H1 (cell line): ENCODE measurements around the gene RMND5B. TPM values are rescaled to one million over a fixed set of nuclear protein-coding genes. Genes with fewer than 3 reads are reported as not detected.

Source experiments
- CTCF ChIA-PET: fragments of 300-600 bp; sonication (Branson Sonifier 250); formaldehyde crosslinking; loops from one replicate; lab custom pipeline; 2021; ENCODE audit not compliant: partially characterized antibody; lab: Charles Lee
- POLR2A ChIA-PET: fragments of 300-600 bp; sonication (Branson Sonifier 250); formaldehyde crosslinking; loops from one replicate; lab custom pipeline; 2021; ENCODE audit warnings: inconsistent platforms; ENCODE audit not compliant: partially characterized antibody; lab: Charles Lee
- DNase-seq, 2 experiments: peaks; one replicate each; pipeline versions ENCODE4 v3.0.0 to v3.0.0-alpha.2; 2010 to 2022; ENCODE audit warnings: low spot score in 2 of 2, low read depth in 1 of 2, mixed read lengths in 1 of 2
- FAIRE-seq: peaks from 2 replicates; lab custom pipeline; 2011; peaks lifted over from hg19 to GRCh38; lab: Jason Lieb, UNC
- H2AFZ ChIP-seq: 2 replicates; pipeline ENCODE4 v1.8.1; 2012; ENCODE audit warnings: low read length, inconsistent platforms
- H2AK5ac ChIP-seq: 2 replicates; pipeline ENCODE4 v1.6.1; 2013; ENCODE audit warnings: low read depth, low read length
- H2BK120ac ChIP-seq: replicated peaks from 2 replicates; pipeline ENCODE3; 2013; ENCODE audit warnings: low read depth, low read length, inconsistent platforms
- H2BK12ac ChIP-seq: 2 replicates; pipeline ENCODE4 v1.6.1; 2013; ENCODE audit warnings: low read depth, low read length
- H2BK15ac ChIP-seq: 2 replicates; pipeline ENCODE4 v1.6.1; 2013; ENCODE audit warnings: low read length
- H2BK20ac ChIP-seq: 2 replicates; pipeline ENCODE4 v1.6.1; 2013; ENCODE audit warnings: low read length
- H2BK5ac ChIP-seq: 2 replicates; pipeline ENCODE4 v1.6.1; 2013; ENCODE audit warnings: low read depth, low read length
- H3K14ac ChIP-seq: 2 replicates; pipeline ENCODE4 v1.6.1; 2013; ENCODE audit warnings: inconsistent platforms; ENCODE audit not compliant: insufficient read length
- H3K18ac ChIP-seq: 2 replicates; pipeline ENCODE4 v1.6.1; 2013; ENCODE audit warnings: low read length; ENCODE audit errors: extremely low read depth
- H3K23ac ChIP-seq: 2 replicates; pipeline ENCODE4 v1.6.1; 2013; ENCODE audit warnings: inconsistent platforms; ENCODE audit not compliant: insufficient read length
- H3K23me2 ChIP-seq: 2 replicates; pipeline ENCODE4 v1.6.1; 2013; ENCODE audit warnings: low read depth, low read length
- H3K27ac ChIP-seq: 2 replicates; pipeline ENCODE4 v1.6.1; 2011; ENCODE audit warnings: low read depth, low read length, inconsistent platforms
- H3K27me3 ChIP-seq, 4 experiments: replicated peaks in 1 of 4; 1 replicate in 1 of 4; 2 replicates in 3 of 4; pipeline versions ENCODE4 v1.6.1 to v1.8.1; 2011 to 2013; ENCODE audit warnings: low read length in 3 of 4, mild to moderate bottlenecking in 3 of 4, inconsistent platforms in 2 of 4, mixed read lengths in 2 of 4, moderate library complexity in 1 of 4; ENCODE audit not compliant: control insufficient read depth in 3 of 4, insufficient read depth in 3 of 4; ENCODE audit errors: extremely low read depth in 1 of 4
- H3K36me3 ChIP-seq, 4 experiments: 2 replicates each; pipeline versions ENCODE4 v1.6.1 to v1.8.1; 2011 to 2013; ENCODE audit warnings: mild to moderate bottlenecking in 4 of 4, low read length in 3 of 4, moderate library complexity in 2 of 4, control low read depth in 1 of 4, inconsistent platforms in 1 of 4; ENCODE audit not compliant: insufficient read depth in 4 of 4, control insufficient read depth in 2 of 4
- H3K4ac ChIP-seq: replicated peaks from 2 replicates; pipeline ENCODE3; 2013; ENCODE audit warnings: low read length, low read depth, mixed read lengths, inconsistent platforms; ENCODE audit not compliant: insufficient read length
- H3K4me1 ChIP-seq, 4 experiments: replicated peaks in 1 of 4; 1 replicate in 1 of 4; 2 replicates in 3 of 4; pipeline versions ENCODE4 v1.6.1 to v1.8.1; 2011 to 2013; ENCODE audit warnings: low read length in 3 of 4, inconsistent platforms in 2 of 4, mixed read lengths in 1 of 4; ENCODE audit not compliant: insufficient read depth in 4 of 4, control insufficient read depth in 3 of 4
- H3K4me2 ChIP-seq, 2 experiments: 2 replicates each; pipeline versions ENCODE4 v1.6.1 to v1.8.1; 2011 to 2013; ENCODE audit warnings: low read depth in 2 of 2, low read length in 2 of 2, control low read depth in 1 of 2, inconsistent platforms in 1 of 2, mild to moderate bottlenecking in 1 of 2; ENCODE audit not compliant: insufficient read depth in 1 of 2
- H3K4me3 ChIP-seq, 4 experiments: fragments of 200-600, 300-600 bp in 1 of 4; sonication (generic), shearing (Covaris generic), sonication (Bioruptor Twin) in 1 of 4; 2 replicates each; pipeline versions ENCODE4 v1.5.1 to v1.8.1; 2011 to 2016; ENCODE audit warnings: low read length in 4 of 4, low read depth in 3 of 4, control low read depth in 2 of 4, inconsistent platforms in 2 of 4, mild to moderate bottlenecking in 2 of 4, mixed read lengths in 1 of 4, moderate library complexity in 1 of 4; ENCODE audit not compliant: insufficient read depth in 2 of 4; ENCODE audit errors: extremely low read depth in 1 of 4
- H3K56ac ChIP-seq: replicated peaks from 2 replicates; pipeline ENCODE3; 2013; ENCODE audit warnings: low read depth, mild to moderate bottlenecking, mixed read lengths, low read length, inconsistent platforms; ENCODE audit not compliant: insufficient read length
- H3K79me1 ChIP-seq: 2 replicates; pipeline ENCODE4 v1.6.1; 2013; ENCODE audit warnings: low read depth, low read length, control low read depth
- H3K79me2 ChIP-seq, 2 experiments: 2 replicates each; pipeline versions ENCODE4 v1.6.1 to v1.8.1; 2012 to 2013; ENCODE audit warnings: low read length in 2 of 2, mild to moderate bottlenecking in 2 of 2, inconsistent platforms in 1 of 2; ENCODE audit not compliant: insufficient read depth in 2 of 2, control insufficient read depth in 1 of 2
- H3K9ac ChIP-seq, 4 experiments: replicated peaks in 1 of 4; 1 replicate in 1 of 4; 2 replicates in 3 of 4; pipeline versions ENCODE4 v1.6.1 to v1.8.1; 2011 to 2013; ENCODE audit warnings: low read depth in 3 of 4, low read length in 3 of 4, control low read depth in 2 of 4, mild to moderate bottlenecking in 2 of 4, moderate library complexity in 2 of 4, inconsistent platforms in 1 of 4; ENCODE audit errors: extremely low read depth in 1 of 4
- H3K9me3 ChIP-seq, 2 experiments: 2 replicates each; pipeline versions ENCODE4 v1.6.1 to v1.8.1; 2012 to 2013; ENCODE audit warnings: mild to moderate bottlenecking in 2 of 2, moderate library complexity in 2 of 2, control low read depth in 1 of 2, inconsistent platforms in 1 of 2, low read depth in 1 of 2, low read length in 1 of 2, mixed read lengths in 1 of 2; ENCODE audit not compliant: insufficient read depth in 2 of 2
- H4K20me1 ChIP-seq, 2 experiments: replicated peaks in 1 of 2; 2 replicates each; pipeline versions ENCODE3 to v1.8.1; 2011 to 2013; ENCODE audit warnings: inconsistent platforms in 2 of 2, low read length in 2 of 2, mild to moderate bottlenecking in 1 of 2; ENCODE audit not compliant: insufficient read depth in 2 of 2, control insufficient read depth in 1 of 2
- H4K5ac ChIP-seq: 2 replicates; pipeline ENCODE4 v1.6.1; 2013; ENCODE audit warnings: low read length, low read depth, mixed read lengths, inconsistent platforms; ENCODE audit not compliant: insufficient read length
- H4K8ac ChIP-seq: 2 replicates; pipeline ENCODE4 v1.8.0; 2013; ENCODE audit warnings: mild to moderate bottlenecking, moderate library complexity, low read length, inconsistent platforms; ENCODE audit not compliant: insufficient read depth; ENCODE audit errors: extremely low read depth
- H4K91ac ChIP-seq: replicated peaks from 2 replicates; pipeline ENCODE3; 2013; ENCODE audit warnings: low read length, mixed read lengths, inconsistent platforms; ENCODE audit not compliant: insufficient read length
- ASH2L ChIP-seq: fragments of 200-600, 300-600 bp; sonication (generic); IDR thresholded peaks from one replicate; pipeline ENCODE4 v1.7.1; 2017; ENCODE audit warnings: low read length
- BCL11A ChIP-seq, 2 experiments: IDR thresholded peaks; one replicate each; pipeline ENCODE4 v1.6.1; 2011; ENCODE audit warnings: low read depth in 2 of 2, low read length in 2 of 2, mild to moderate bottlenecking in 2 of 2
- FOSL1 ChIP-seq: IDR thresholded peaks from 2 replicates; pipeline ENCODE4 v1.6.1; 2011; ENCODE audit warnings: mild to moderate bottlenecking, low read depth, low read length, moderate library complexity; ENCODE audit not compliant: insufficient read depth
- HDAC6 ChIP-seq: IDR thresholded peaks from one replicate; pipeline ENCODE4 v1.7.1; 2012; ENCODE audit warnings: low read depth, mild to moderate bottlenecking, inconsistent platforms, low read length, moderate library complexity
- RXRA ChIP-seq: IDR thresholded peaks from 2 replicates; pipeline ENCODE4 v1.6.1; 2011; ENCODE audit warnings: low read depth, mild to moderate bottlenecking, low read length, moderate library complexity; ENCODE audit not compliant: insufficient read depth
- SP1 ChIP-seq: IDR thresholded peaks from 2 replicates; pipeline ENCODE4 v1.6.1; 2011; ENCODE audit warnings: low read depth, low read length
- SP2 ChIP-seq: IDR thresholded peaks from 2 replicates; pipeline ENCODE4 v1.6.1; 2012; ENCODE audit warnings: mild to moderate bottlenecking, low read length, inconsistent platforms
- WGBS, 2 experiments: shearing (Covaris generic) in 1 of 2; methylation state at CpG; one replicate each; pipeline versions ENCODE4 v1.1.6 to v1.1.7; 2013 to 2015; ENCODE audit warnings: low lambda C conversion rate in 2 of 2, mixed read lengths in 2 of 2, inconsistent platforms in 1 of 2, low coverage in 1 of 2, missing lambda C conversion rate in 1 of 2; ENCODE audit not compliant: insufficient replicate concordance in 2 of 2, insufficient coverage in 1 of 2, insufficient read length in 1 of 2; ENCODE audit errors: extremely low coverage in 1 of 2, missing lambda C conversion rate in 1 of 2; 5-methylcytosine and 5-hydroxymethylcytosine counted together
- polyA plus RNA-seq, 7 experiments: library from polyadenylated mRNA; depleted of rRNA in 3 of 7; stranded (reverse) in 5 of 7; unstranded in 2 of 7; fragments of >200 nt in 5 of 7; fragments of 200-250 nt in 2 of 7; gene quantifications; 1 replicate in 5 of 7; 2 replicates in 1 of 7; 4 replicates in 1 of 7; pipeline versions ENCODE4 v1.2.1 to v1.2.3, GENCODE V29; 2011 to 2013; ENCODE audit warnings: missing spikeins in 2 of 7, mixed read lengths in 2 of 7
- total RNA-seq: library from RNA; stranded (reverse); fragmentation: NEBNext Ultra II Directional; extraction: Animal tissue kit (Norgen Biotek cat#: 25700); gene quantifications from 2 replicates; pipeline ENCODE4 v1.2.1, GENCODE V29; 2021
- TF ChIP-seq, protein P1 (sequence below): IDR thresholded peaks from 2 replicates; pipeline ENCODE4 v1.6.1; 2011; ENCODE audit warnings: low read length, improper control_type of control experiment

Gene RMND5B
- total and polyA plus RNA-seq, 2 of the 8 experiments (the other 6 are each of a cell fraction or from before 2014, with no cell fraction given) = 75.9 to 90.2 TPM

DNA sequence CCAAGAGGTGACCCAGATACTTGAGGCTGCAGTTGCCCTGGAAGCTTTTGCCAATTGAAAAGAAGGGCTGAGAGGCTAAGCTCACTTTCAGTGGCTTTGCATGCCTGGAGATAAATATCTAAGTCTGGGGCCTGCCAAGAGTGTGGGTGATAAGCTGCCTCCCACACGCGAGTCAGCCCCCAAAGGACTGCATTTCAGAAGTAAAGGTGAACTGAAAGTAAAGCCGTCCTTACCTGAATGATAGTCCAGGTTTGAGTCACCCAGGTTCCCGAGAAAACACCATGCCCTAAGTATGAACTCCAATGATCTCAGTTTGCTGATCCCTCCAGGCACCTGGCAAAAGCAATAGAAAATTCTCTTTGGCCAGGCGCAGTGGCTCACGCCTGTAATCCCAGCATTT lies 40.0 kb upstream of the RMND5B start:
- no peak overlapping the region for H2BK20ac ChIP-seq
- H3K9ac ChIP-seq = no peak overlapping the region
- H3K14ac ChIP-seq = no peak overlapping the region
- DNase-seq = no peak
- H3K56ac ChIP-seq = no peak overlapping the region
- no peaks in the 10 kb centered on the region for H3K36me3 ChIP-seq
- no peak overlapping the region for H2AK5ac ChIP-seq
- H3K4me1 ChIP-seq = no peaks in the 10 kb centered on the region
- H3K18ac ChIP-seq = no peak overlapping the region
- TF ChIP-seq RXRA (no peak), BCL11A (IDR thresholded peaks at IDR 0.05; ENCODE audit: low read depth in 2 of 2, low read length in 2 of 2) (no peak), SP2 (no peak), SP1 (no peak), FOSL1 (no peak), HDAC6 (no peak), ASH2L (no peak)
- TF ChIP-seq, protein P1, sequence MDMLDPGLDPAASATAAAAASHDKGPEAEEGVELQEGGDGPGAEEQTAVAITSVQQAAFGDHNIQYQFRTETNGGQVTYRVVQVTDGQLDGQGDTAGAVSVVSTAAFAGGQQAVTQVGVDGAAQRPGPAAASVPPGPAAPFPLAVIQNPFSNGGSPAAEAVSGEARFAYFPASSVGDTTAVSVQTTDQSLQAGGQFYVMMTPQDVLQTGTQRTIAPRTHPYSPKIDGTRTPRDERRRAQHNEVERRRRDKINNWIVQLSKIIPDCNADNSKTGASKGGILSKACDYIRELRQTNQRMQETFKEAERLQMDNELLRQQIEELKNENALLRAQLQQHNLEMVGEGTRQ = no peak
- H3K27ac ChIP-seq = no peak overlapping the region
- no peak overlapping the region for H4K8ac ChIP-seq
- no peak overlapping the region for H4K91ac ChIP-seq
- no peak for FAIRE-seq
- no peak overlapping the region for H2AFZ ChIP-seq
- H3K9me3 ChIP-seq = no peaks in the 10 kb centered on the region
- H3K79me1 ChIP-seq = no peaks in the 10 kb centered on the region
- no peak overlapping the region for H2BK12ac ChIP-seq
- H3K23ac ChIP-seq = no peak overlapping the region
- no peaks in the 10 kb centered on the region for H3K79me2 ChIP-seq
- H3K27me3 ChIP-seq = no peaks in the 10 kb centered on the region
- CTCF ChIA-PET = interaction anchor here (0.9 to 5.2 kb wide), 13 partner anchors 9 to 106 kb away, joined by 3 to 38 read pairs (median 4); no protein-coding TSS in a partner anchor
- H3K4ac ChIP-seq = no peak overlapping the region
- no peak overlapping the region for H4K5ac ChIP-seq
- H3K4me3 ChIP-seq = no peak overlapping the region
- H3K23me2 ChIP-seq = no peaks in the 10 kb centered on the region; the same call in 1 of the 2 replicates
- no peaks in the 10 kb centered on the region for H4K20me1 ChIP-seq
- H3K4me2 ChIP-seq = no peak overlapping the region
- no peak overlapping the region for H2BK120ac ChIP-seq
- no peak overlapping the region for H2BK5ac ChIP-seq
- H2BK15ac ChIP-seq = no peak overlapping the region
- WGBS, 2 experiments = 88% methylated on average over 6 of the region's 6 CpGs; no CpG with 5 or more reads in 1 of the 2 experiments
- POLR2A ChIA-PET = interaction anchor here (0.6 to 3.0 kb wide), 9 partner anchors 9 to 114 kb away, joined by 3 to 9 read pairs (median 3); partner anchors contain the start of genes HNRNPAB, N4BP3 and RMND5B
